HG03521 (cell line): ENCODE measurements around the gene LARGE2.

ENCODE experiments used
- ATAC-seq: cut with Tn5 transposase; IDR thresholded peaks from one replicate; pipeline ENCODE4 v1.9.1; 2021; ENCODE audit warnings: mild to moderate bottlenecking, moderate library complexity; ENCODE audit not compliant: unreplicated experiment

Gene LARGE2

GRCh38 chr11:45948356-45948755 lies 25.9 kb downstream of the LARGE2 start:
- no peak for ATAC-seq

- no peak for ATAC-seq
Measured at GRCh38 chr11:45949992-45950407, 27.5 kb downstream of the LARGE2 start.

GRCh38 chr11:45959851-45960250 lies 37.4 kb downstream of the LARGE2 start:
- ATAC-seq = no peak

GRCh38 chr11:45960387-45961095 lies 38.1 kb downstream of the LARGE2 start:
- ATAC-seq = no peak

- no peak for ATAC-seq
Measured at GRCh38 chr11:45961751-45962240, 39.3 kb downstream of the LARGE2 start.

- ATAC-seq = no peak
Measured at GRCh38 chr11:45964911-45965389, 42.5 kb downstream of the LARGE2 start.

- ATAC-seq = no peak
Measured at GRCh38 chr11:45967506-45967905, 45.0 kb downstream of the LARGE2 start.

GRCh38 chr11:45968901-45969300 lies 46.4 kb downstream of the LARGE2 start:
- no peak for ATAC-seq

GRCh38 chr11:45973601-45974000 lies 51.1 kb downstream of the LARGE2 start:
- ATAC-seq = no peak

- ATAC-seq = no peak
Measured at GRCh38 chr11:45974806-45975205, 52.4 kb downstream of the LARGE2 start.
